ENCODE results near the gene LZTS2. TPM values are rescaled to one million over a fixed set of nuclear protein-coding genes. Genes with fewer than 3 reads are reported as not detected.

The LZTS2 gene
- total RNA-seq, 1 experiment from 2014 or later: 93.0 TPM

DNA sequence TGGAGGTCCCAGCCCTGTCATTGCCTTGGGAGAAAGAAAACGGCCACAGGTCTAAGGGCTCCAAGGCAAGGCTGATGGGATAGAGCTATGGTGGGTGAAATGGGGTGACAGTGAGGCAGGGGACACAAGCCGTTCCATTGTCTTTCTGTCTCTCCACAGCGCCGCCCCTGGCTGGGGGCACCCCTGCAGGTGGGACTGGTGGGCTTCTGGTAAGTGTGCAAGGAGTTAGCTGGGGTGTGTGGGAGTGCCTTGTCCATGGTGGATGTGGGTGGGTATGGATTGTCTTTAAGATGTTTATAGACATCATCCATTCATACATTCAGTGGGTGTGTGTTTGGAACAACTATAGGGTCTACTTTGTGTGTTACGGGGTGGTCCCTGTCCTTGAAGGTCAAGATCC lies 38.9 kb downstream of the LZTS2 start:
- Histone ChIP-seq H3K79me2 (ENCODE audit: insufficient read depth, low read length) (peaks cover 7% of the 10 kb centered on the region), H3K27me3 (ENCODE audit: insufficient read depth, low read length) (no peaks in the 10 kb centered on the region), H3K4me2 (ENCODE audit: low read length) (no peak overlapping the region), H3K36me3 (ENCODE audit: control insufficient read depth in 1 of 2, insufficient read depth in 2 of 2, low read length in 2 of 2) (peaks cover 22 to 43% of the 10 kb centered on the region in 2 experiments), H2AFZ (ENCODE audit: low read depth, low read length, poor library complexity, severe bottlenecking) (no peak overlapping the region), H3K9me3 (ENCODE audit: control insufficient read depth in 1 of 2, insufficient read depth in 1 of 2, low read depth in 1 of 2, low read length in 2 of 2) (no peaks in the 10 kb centered on the region), H3K9ac (ENCODE audit: low read length) (no peak overlapping the region), H3K4me3 (replicated peaks in 1 of 2; ENCODE audit: low read depth in 1 of 2, low read length in 2 of 2) (no peak overlapping the region), H3K9me2 (ENCODE audit: insufficient read depth) (no peaks in the 10 kb centered on the region), H3K4me1 (ENCODE audit: control insufficient read depth in 1 of 2, insufficient read depth in 2 of 2, low read length in 2 of 2) (peaks cover 21 to 28% of the 10 kb centered on the region in 2 experiments), H3K27ac (ENCODE audit: low read depth, low read length) (no peak overlapping the region), H4K20me1 (ENCODE audit: insufficient read depth) (no peaks in the 10 kb centered on the region)
- no peak for DNase-seq (ENCODE audit: low read depth, low spot score)
- BruUV-seq (replicated peaks): no TSS peak
- TF ChIP-seq, protein P1, sequence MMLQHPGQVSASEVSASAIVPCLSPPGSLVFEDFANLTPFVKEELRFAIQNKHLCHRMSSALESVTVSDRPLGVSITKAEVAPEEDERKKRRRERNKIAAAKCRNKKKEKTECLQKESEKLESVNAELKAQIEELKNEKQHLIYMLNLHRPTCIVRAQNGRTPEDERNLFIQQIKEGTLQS (IDR thresholded peaks at IDR 0.05): no peak
- TF ChIP-seq ZFX (IDR thresholded peaks at IDR 0.05): no peak
- TF ChIP-seq CEBPB (IDR thresholded peaks at IDR 0.05; ENCODE audit: low read depth): no peak
- TF ChIP-seq TCF7L2 (IDR thresholded peaks at IDR 0.05; ENCODE audit: borderline replicate concordance, extremely low read depth, insufficient read depth, insufficient read length): no peak
- ATAC-seq: no peak
- POLR2A ChIA-PET: no interaction called here
- CTCF ChIA-PET: interaction anchor here (1.4 kb wide), 2 partner anchors 12 to 42 kb away, joined by 3 to 5 read pairs; no protein-coding TSS in a partner anchor
- intact Hi-C loops (cut with micrococcal nuclease): no loop called here
- RAD21 ChIA-PET (ENCODE audit: low non-redundant PET in 1 of 2, low total read pairs in 2 of 2, uncharacterized antibody in 2 of 2, unreplicated experiment in 2 of 2): no interaction called here

DNA sequence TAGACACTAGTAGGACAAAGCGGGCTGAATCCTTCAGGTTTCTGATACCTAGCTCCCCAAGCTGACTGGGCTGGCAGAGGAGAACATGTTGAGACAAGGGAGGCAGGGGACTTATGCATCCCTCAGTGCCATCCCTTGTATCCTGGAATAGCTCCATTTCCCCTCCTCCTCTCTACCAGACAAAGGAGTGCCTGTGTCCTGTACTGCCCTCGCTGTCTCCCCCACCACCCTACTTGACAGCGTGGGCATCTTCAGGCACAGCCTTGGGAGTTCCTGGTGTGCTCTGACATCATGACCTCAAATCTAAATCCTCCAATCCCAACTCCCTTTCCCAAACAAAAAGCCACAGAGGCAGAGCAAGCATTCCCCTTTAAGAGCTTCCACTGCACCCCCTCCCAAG lies 40.5 kb downstream of the LZTS2 start:
- no TSS peak for BruUV-seq (replicated peaks)
- TF ChIP-seq ZNF274 (IDR thresholded peaks at IDR 0.05; ENCODE audit: low read depth, low read length): no peak
- no peak for TF ChIP-seq POLR2A (IDR thresholded peaks at IDR 0.05; ENCODE audit: borderline replicate concordance, extremely low read depth, insufficient read depth, insufficient read length)
- TF ChIP-seq, protein P2, sequence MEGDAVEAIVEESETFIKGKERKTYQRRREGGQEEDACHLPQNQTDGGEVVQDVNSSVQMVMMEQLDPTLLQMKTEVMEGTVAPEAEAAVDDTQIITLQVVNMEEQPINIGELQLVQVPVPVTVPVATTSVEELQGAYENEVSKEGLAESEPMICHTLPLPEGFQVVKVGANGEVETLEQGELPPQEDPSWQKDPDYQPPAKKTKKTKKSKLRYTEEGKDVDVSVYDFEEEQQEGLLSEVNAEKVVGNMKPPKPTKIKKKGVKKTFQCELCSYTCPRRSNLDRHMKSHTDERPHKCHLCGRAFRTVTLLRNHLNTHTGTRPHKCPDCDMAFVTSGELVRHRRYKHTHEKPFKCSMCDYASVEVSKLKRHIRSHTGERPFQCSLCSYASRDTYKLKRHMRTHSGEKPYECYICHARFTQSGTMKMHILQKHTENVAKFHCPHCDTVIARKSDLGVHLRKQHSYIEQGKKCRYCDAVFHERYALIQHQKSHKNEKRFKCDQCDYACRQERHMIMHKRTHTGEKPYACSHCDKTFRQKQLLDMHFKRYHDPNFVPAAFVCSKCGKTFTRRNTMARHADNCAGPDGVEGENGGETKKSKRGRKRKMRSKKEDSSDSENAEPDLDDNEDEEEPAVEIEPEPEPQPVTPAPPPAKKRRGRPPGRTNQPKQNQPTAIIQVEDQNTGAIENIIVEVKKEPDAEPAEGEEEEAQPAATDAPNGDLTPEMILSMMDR (IDR thresholded peaks at IDR 0.05 in 2 of 3, conservative IDR thresholded peaks at IDR 0.05 in 1 of 3; ENCODE audit: borderline replicate concordance in 1 of 3, insufficient read depth in 1 of 3, low read depth in 2 of 3, low read length in 2 of 3): no peak
- TF ChIP-seq REST (IDR thresholded peaks at IDR 0.05; ENCODE audit: low read depth): no peak
- no peak for TF ChIP-seq JUND (IDR thresholded peaks at IDR 0.05)
- peaks cover 26 to 33% of the 10 kb centered on the region in 2 experiments for H3K4me1 ChIP-seq (ENCODE audit: control insufficient read depth in 1 of 2, insufficient read depth in 2 of 2, low read length in 2 of 2)
- H3K4me2 ChIP-seq (ENCODE audit: low read length): no peak overlapping the region
- no peaks in the 10 kb centered on the region for H3K9me3 ChIP-seq (ENCODE audit: control insufficient read depth in 1 of 2, insufficient read depth in 1 of 2, low read depth in 1 of 2, low read length in 2 of 2)
- no peak overlapping the region for H2AFZ ChIP-seq (ENCODE audit: low read depth, low read length, poor library complexity, severe bottlenecking)
- intact Hi-C loops (cut with micrococcal nuclease): loop anchor here (2.0 kb wide), 1 partner anchor 173 kb away; no protein-coding TSS in a partner anchor
- no peak overlapping the region for H3K27ac ChIP-seq (ENCODE audit: low read depth, low read length)
- ATAC-seq (no peak), DNase-seq (ENCODE audit: low read depth, low spot score) (no peak)
- CTCF ChIA-PET: interaction anchor here (1.7 to 5.4 kb wide), 5 partner anchors 9 to 102 kb away, joined by 8 to 118 read pairs (median 55); partner anchors contain the start of genes PDZD7 and SFXN3
- H3K27me3 ChIP-seq (ENCODE audit: insufficient read depth, low read length): no peaks in the 10 kb centered on the region
- RAD21 ChIA-PET (ENCODE audit: low non-redundant PET in 1 of 2, low total read pairs in 2 of 2, uncharacterized antibody in 2 of 2, unreplicated experiment in 2 of 2): interaction anchor here in 1 of 2 experiments (1.2 to 1.3 kb wide), 2 partner anchors 21 to 25 kb away, joined by 3 read pairs; no protein-coding TSS in a partner anchor
- H3K36me3 ChIP-seq (ENCODE audit: control insufficient read depth in 1 of 2, insufficient read depth in 2 of 2, low read length in 2 of 2): peaks cover 17 to 37% of the 10 kb centered on the region in 2 experiments
- H3K9me2 ChIP-seq (ENCODE audit: insufficient read depth): no peaks in the 10 kb centered on the region
- POLR2A ChIA-PET: interaction anchor here (1.1 kb wide), 1 partner anchor 9 kb away, joined by 4 read pairs; the partner anchor contains the start of genes PDZD7 and SFXN3
- H3K79me2 ChIP-seq (ENCODE audit: insufficient read depth, low read length): peaks cover 15% of the 10 kb centered on the region; the same call in 1 of the 2 replicates
- no peak overlapping the region for H3K4me3 ChIP-seq (replicated peaks in 1 of 2; ENCODE audit: low read depth in 1 of 2, low read length in 2 of 2)
- H3K9ac ChIP-seq (ENCODE audit: low read length): no peak overlapping the region
- no peaks in the 10 kb centered on the region for H4K20me1 ChIP-seq (ENCODE audit: insufficient read depth)
